Neural cell (in vitro differentiated cells): Measurements from ENCODE around the gene PIGA. TPM values are rescaled to one million over a fixed set of nuclear protein-coding genes. Genes with fewer than 3 reads are reported as not detected.

ENCODE experiments used
- H2AFZ ChIP-seq: fragments of 200-600, 300-800 bp; sonication (generic), shearing (Covaris generic); 2 replicates; pipeline ENCODE4 v1.6.0; 2014; ENCODE audit warnings: low read depth, mild to moderate bottlenecking, antibody characterized with exemption, low read length, moderate library complexity
- H3F3A ChIP-seq: fragments of 200-600 bp; shearing (Covaris generic); 2 replicates; pipeline ENCODE4 v1.6.1; 2016; ENCODE audit warnings: mild to moderate bottlenecking, moderate library complexity, mixed read lengths, antibody characterized with exemption, low read length; ENCODE audit not compliant: insufficient read depth, poor library complexity, severe bottlenecking
- H3K27ac ChIP-seq: fragments of 200-600, 300-800 bp; sonication (generic), shearing (Covaris generic); 2 replicates; pipeline ENCODE4 v1.5.1; 2014; ENCODE audit warnings: mild to moderate bottlenecking, low read length, moderate library complexity
- H3K27me3 ChIP-seq: fragments of 300-800, 200-600 bp; sonication (generic), shearing (Covaris generic); 2 replicates; pipeline ENCODE4 v1.6.0; 2014; ENCODE audit warnings: mild to moderate bottlenecking, low read depth, low read length, moderate library complexity; ENCODE audit not compliant: insufficient read depth
- H3K36me3 ChIP-seq: fragments of 300-800, 200-600 bp; sonication (generic), shearing (Covaris generic); 2 replicates; pipeline ENCODE4 v1.5.1; 2014; ENCODE audit warnings: mild to moderate bottlenecking, antibody characterized with exemption, low read length, moderate library complexity; ENCODE audit not compliant: insufficient read depth
- H3K4me2 ChIP-seq: fragments of 300-800, 200-600 bp; sonication (generic), shearing (Covaris generic); 2 replicates; pipeline ENCODE4 v1.6.0; 2014; ENCODE audit warnings: mild to moderate bottlenecking, low read length
- H3K4me3 ChIP-seq: fragments of 300-800, 200-600 bp; sonication (generic), shearing (Covaris generic); 2 replicates; pipeline ENCODE4 v1.5.1; 2014; ENCODE audit warnings: mild to moderate bottlenecking, low read length, moderate library complexity
- H3K79me2 ChIP-seq: fragments of 200-600 bp; shearing (Covaris generic); replicated peaks from 2 replicates; pipeline ENCODE4 v1.6.0; 2014; ENCODE audit warnings: mild to moderate bottlenecking, low read length, moderate library complexity; ENCODE audit not compliant: insufficient read depth
- H3K9ac ChIP-seq: fragments of 300-800, 200-600 bp; sonication (generic), shearing (Covaris generic); 2 replicates; pipeline ENCODE4 v1.6.1; 2016; ENCODE audit warnings: mild to moderate bottlenecking, low read length, mixed read lengths
- H3K9me2 ChIP-seq: fragments of 200-600 bp; shearing (Covaris generic); 2 replicates; pipeline ENCODE4 v1.6.1; 2016; ENCODE audit warnings: mild to moderate bottlenecking, low read length, mixed read lengths; ENCODE audit not compliant: insufficient read depth
- H3K9me3 ChIP-seq: fragments of 200-600, 300-800 bp; sonication (generic), shearing (Covaris generic); 2 replicates; pipeline ENCODE4 v1.6.1; 2016; ENCODE audit warnings: mild to moderate bottlenecking, mixed run types, low read length, moderate library complexity, mixed read lengths
- H4K20me1 ChIP-seq: fragments of 200-600 bp; shearing (Covaris generic); 2 replicates; pipeline ENCODE4 v1.6.1; 2016; ENCODE audit warnings: mild to moderate bottlenecking, mixed run types; ENCODE audit not compliant: insufficient read depth
- EP300 ChIP-seq: fragments of 450-650 bp; conservative IDR thresholded peaks from 2 replicates; pipeline ENCODE4 v1.6.1; 2014; ENCODE audit warnings: antibody characterized with exemption, mild to moderate bottlenecking, moderate library complexity; ENCODE audit not compliant: poor library complexity, severe bottlenecking
- EZH2 ChIP-seq: fragments of 200-600, 300-800 bp; shearing (Covaris generic), sonication (generic); IDR thresholded peaks from 2 replicates; pipeline ENCODE4 v1.6.1; 2014; ENCODE audit warnings: antibody characterized with exemption, low read length, borderline replicate concordance, mild to moderate bottlenecking; ENCODE audit not compliant: insufficient read depth, poor library complexity, severe bottlenecking
- MXI1 ChIP-seq: fragments of 450-650 bp; conservative IDR thresholded peaks from 2 replicates; pipeline ENCODE4 v1.6.1; 2014; ENCODE audit warnings: antibody characterized with exemption, mild to moderate bottlenecking; ENCODE audit not compliant: poor library complexity, severe bottlenecking
- SMC3 ChIP-seq: fragments of 450-650 bp; conservative IDR thresholded peaks from 2 replicates; pipeline ENCODE4 v1.6.1; 2014; ENCODE audit warnings: antibody characterized with exemption, mild to moderate bottlenecking, moderate library complexity; ENCODE audit not compliant: poor library complexity
- polyA plus RNA-seq: library from polyadenylated mRNA; depleted of rRNA; stranded (reverse); fragments of >200 nt; gene quantifications from 2 replicates; pipeline ENCODE4 v1.2.3, GENCODE V29; 2014
- TF ChIP-seq, protein P1 (sequence below): fragments of 450-650 bp; IDR thresholded peaks from 2 replicates; pipeline ENCODE4 v1.5.1; 2014; ENCODE audit warnings: antibody characterized with exemption, mild to moderate bottlenecking, moderate library complexity; ENCODE audit not compliant: poor library complexity, severe bottlenecking
- TF ChIP-seq, protein P2 (sequence below): IDR thresholded peaks from 2 replicates; pipeline ENCODE4 v1.6.1; 2012; ENCODE audit warnings: borderline replicate concordance

PIGA gene
- polyA plus RNA-seq, 1 donor from 2014 or later = 17.5 TPM

DNA sequence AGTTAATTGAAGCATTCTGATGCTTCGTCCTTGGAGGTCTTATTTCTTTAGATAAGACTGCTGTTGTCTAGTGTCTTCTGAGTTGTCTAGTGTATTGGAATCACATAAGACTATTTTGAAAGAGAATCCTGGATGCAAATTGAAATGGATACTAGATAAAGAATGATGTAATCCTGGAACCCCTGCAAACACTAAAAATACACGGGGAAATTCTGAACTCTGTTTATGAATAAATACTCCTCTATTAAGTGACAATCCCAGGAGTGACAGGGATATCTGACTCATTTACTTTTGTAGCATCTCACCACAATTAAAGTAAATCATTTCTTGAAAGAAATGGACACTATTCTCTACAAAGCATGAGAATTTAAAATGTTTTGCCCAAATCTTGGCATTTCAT is 20.9 kb downstream of the PIGA start:
- H3K36me3 ChIP-seq = no peaks in the 10 kb centered on the region
- no peaks in the 10 kb centered on the region for H3K9me3 ChIP-seq
- no peaks in the 10 kb centered on the region for H4K20me1 ChIP-seq
- no peaks in the 10 kb centered on the region for H3K27me3 ChIP-seq
- H3K4me3 ChIP-seq = no peak overlapping the region
- TF ChIP-seq SMC3 = no peak
- no peak for TF ChIP-seq EZH2
- TF ChIP-seq, protein P1, sequence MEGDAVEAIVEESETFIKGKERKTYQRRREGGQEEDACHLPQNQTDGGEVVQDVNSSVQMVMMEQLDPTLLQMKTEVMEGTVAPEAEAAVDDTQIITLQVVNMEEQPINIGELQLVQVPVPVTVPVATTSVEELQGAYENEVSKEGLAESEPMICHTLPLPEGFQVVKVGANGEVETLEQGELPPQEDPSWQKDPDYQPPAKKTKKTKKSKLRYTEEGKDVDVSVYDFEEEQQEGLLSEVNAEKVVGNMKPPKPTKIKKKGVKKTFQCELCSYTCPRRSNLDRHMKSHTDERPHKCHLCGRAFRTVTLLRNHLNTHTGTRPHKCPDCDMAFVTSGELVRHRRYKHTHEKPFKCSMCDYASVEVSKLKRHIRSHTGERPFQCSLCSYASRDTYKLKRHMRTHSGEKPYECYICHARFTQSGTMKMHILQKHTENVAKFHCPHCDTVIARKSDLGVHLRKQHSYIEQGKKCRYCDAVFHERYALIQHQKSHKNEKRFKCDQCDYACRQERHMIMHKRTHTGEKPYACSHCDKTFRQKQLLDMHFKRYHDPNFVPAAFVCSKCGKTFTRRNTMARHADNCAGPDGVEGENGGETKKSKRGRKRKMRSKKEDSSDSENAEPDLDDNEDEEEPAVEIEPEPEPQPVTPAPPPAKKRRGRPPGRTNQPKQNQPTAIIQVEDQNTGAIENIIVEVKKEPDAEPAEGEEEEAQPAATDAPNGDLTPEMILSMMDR = no peak
- no peaks in the 10 kb centered on the region for H3F3A ChIP-seq
- H3K4me2 ChIP-seq = no peak overlapping the region
- H2AFZ ChIP-seq = no peak overlapping the region
- no peak overlapping the region for H3K27ac ChIP-seq
- H3K79me2 ChIP-seq = no peaks in the 10 kb centered on the region
- no peak overlapping the region for H3K9ac ChIP-seq
- no peaks in the 10 kb centered on the region for H3K9me2 ChIP-seq

DNA sequence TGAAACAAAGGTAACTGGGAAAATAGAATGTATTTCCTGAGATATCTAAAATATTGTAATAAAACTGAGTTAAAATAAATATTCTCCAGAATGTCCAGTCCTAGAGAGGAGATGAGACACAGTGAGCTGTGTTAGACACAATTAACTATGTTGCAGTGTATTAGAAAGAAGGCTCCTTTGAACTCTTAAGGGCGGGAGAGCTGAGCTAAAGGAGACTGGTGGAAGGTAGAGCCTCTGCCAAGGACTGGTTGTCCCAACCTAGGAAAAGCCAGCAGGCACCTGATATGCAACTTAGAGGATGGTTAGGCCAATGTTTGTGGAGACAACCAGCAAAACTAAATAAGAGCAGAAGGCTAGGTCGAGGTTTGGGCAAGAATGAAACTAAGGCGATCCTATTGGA is 24.2 kb downstream of the PIGA start:
- no peak overlapping the region for H3K4me3 ChIP-seq
- no peak overlapping the region for H3K27ac ChIP-seq
- H3K27me3 ChIP-seq = no peaks in the 10 kb centered on the region
- no peaks in the 10 kb centered on the region for H3F3A ChIP-seq
- H3K79me2 ChIP-seq = no peaks in the 10 kb centered on the region
- H3K9ac ChIP-seq = no peak overlapping the region
- H3K36me3 ChIP-seq = no peaks in the 10 kb centered on the region
- H3K4me2 ChIP-seq = no peak overlapping the region
- no peak overlapping the region for H2AFZ ChIP-seq
- H3K9me3 ChIP-seq = no peaks in the 10 kb centered on the region
- no peaks in the 10 kb centered on the region for H3K9me2 ChIP-seq
- H4K20me1 ChIP-seq = no peaks in the 10 kb centered on the region
- no peak for TF ChIP-seq EZH2
- TF ChIP-seq MXI1 = no peak
- TF ChIP-seq, protein P1 = no peak
- TF ChIP-seq, protein P2, sequence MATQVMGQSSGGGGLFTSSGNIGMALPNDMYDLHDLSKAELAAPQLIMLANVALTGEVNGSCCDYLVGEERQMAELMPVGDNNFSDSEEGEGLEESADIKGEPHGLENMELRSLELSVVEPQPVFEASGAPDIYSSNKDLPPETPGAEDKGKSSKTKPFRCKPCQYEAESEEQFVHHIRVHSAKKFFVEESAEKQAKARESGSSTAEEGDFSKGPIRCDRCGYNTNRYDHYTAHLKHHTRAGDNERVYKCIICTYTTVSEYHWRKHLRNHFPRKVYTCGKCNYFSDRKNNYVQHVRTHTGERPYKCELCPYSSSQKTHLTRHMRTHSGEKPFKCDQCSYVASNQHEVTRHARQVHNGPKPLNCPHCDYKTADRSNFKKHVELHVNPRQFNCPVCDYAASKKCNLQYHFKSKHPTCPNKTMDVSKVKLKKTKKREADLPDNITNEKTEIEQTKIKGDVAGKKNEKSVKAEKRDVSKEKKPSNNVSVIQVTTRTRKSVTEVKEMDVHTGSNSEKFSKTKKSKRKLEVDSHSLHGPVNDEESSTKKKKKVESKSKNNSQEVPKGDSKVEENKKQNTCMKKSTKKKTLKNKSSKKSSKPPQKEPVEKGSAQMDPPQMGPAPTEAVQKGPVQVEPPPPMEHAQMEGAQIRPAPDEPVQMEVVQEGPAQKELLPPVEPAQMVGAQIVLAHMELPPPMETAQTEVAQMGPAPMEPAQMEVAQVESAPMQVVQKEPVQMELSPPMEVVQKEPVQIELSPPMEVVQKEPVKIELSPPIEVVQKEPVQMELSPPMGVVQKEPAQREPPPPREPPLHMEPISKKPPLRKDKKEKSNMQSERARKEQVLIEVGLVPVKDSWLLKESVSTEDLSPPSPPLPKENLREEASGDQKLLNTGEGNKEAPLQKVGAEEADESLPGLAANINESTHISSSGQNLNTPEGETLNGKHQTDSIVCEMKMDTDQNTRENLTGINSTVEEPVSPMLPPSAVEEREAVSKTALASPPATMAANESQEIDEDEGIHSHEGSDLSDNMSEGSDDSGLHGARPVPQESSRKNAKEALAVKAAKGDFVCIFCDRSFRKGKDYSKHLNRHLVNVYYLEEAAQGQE = no peak
- TF ChIP-seq EP300 = no peak
